ENCODE results near the gene VSTM2B.

GRCh38 chr19:29532956-29533355, 7.2 kb downstream of the VSTM2B start:
- TF ChIP-seq CTCF (IDR thresholded peaks at IDR 0.05; ENCODE audit: low read length) (no peak), EZH2 (optimal IDR thresholded peaks at IDR 0.05; ENCODE audit: low read depth, low read length) (no peak), EZH2phosphoT487 (IDR thresholded peaks at IDR 0.05; ENCODE audit: low read length) (no peak)
